GM18507 (cell line): ENCODE data around the gene CHRNA1.

ENCODE experiments used
- DNase-seq: peaks from one replicate; pipeline ENCODE4 v3.0.0; 2011; ENCODE audit warnings: low read depth; ENCODE audit not compliant: insufficient read length; ENCODE audit errors: extremely low spot score
- FAIRE-seq: peaks from 2 replicates; lab custom pipeline; 2011; peaks lifted over from hg19 to GRCh38; lab: Jason Lieb, UNC

The CHRNA1 gene

GRCh38 chr2:174765576-174765975 is 1.3 kb upstream of the CHRNA1 start:
- FAIRE-seq: no peak
- DNase-seq: no peak

GRCh38 chr2:174763780-174764179 is 492 bp downstream of the CHRNA1 start:
- no peak for FAIRE-seq
- no peak for DNase-seq

- FAIRE-seq: no peak
- DNase-seq: no peak
Observed at GRCh38 chr2:174762464-174762863, 1.8 kb downstream of the CHRNA1 start.

GRCh38 chr2:174761837-174762236 is 2.4 kb downstream of the CHRNA1 start:
- FAIRE-seq (no peak), DNase-seq (no peak)

GRCh38 chr2:174760845-174761473 is 3.3 kb downstream of the CHRNA1 start:
- FAIRE-seq (no peak), DNase-seq (no peak)

- DNase-seq (no peak), FAIRE-seq (no peak)
Observed at GRCh38 chr2:174759381-174760065, 4.7 kb downstream of the CHRNA1 start.

GRCh38 chr2:174756743-174757142 is 7.5 kb downstream of the CHRNA1 start:
- FAIRE-seq (no peak), DNase-seq (no peak)

GRCh38 chr2:174753038-174753633 is 11.1 kb downstream of the CHRNA1 start:
- peak; percentile 58 for FAIRE-seq

GRCh38 chr2:174752403-174753037 is 11.8 kb downstream of the CHRNA1 start:
- DNase-seq (no peak), FAIRE-seq (peak; percentile 86)

More at GRCh38 chr2:174753038-174753633, 11.1 kb downstream of the CHRNA1 start:
- DNase-seq: no peak

- peak; percentile 87 for FAIRE-seq
- no peak for DNase-seq
Observed at GRCh38 chr2:174750923-174751441, 13.3 kb downstream of the CHRNA1 start.

GRCh38 chr2:174749793-174750192 is 14.5 kb downstream of the CHRNA1 start:
- DNase-seq (no peak), FAIRE-seq (no peak)

- peak; percentile 80 for FAIRE-seq
- DNase-seq: no peak
Observed at GRCh38 chr2:174748948-174749347, 15.3 kb downstream of the CHRNA1 start.

- FAIRE-seq (no peak), DNase-seq (no peak)
Observed at GRCh38 chr2:174745142-174745541, 19.1 kb downstream of the CHRNA1 start.

- DNase-seq: no peak
- no peak for FAIRE-seq
Observed at GRCh38 chr2:174744111-174744510, 20.2 kb downstream of the CHRNA1 start.

- no peak for DNase-seq
- no peak for FAIRE-seq
Observed at GRCh38 chr2:174740721-174741120, 23.6 kb downstream of the CHRNA1 start.

- DNase-seq (no peak), FAIRE-seq (no peak)
Observed at GRCh38 chr2:174738841-174739240, 25.4 kb downstream of the CHRNA1 start.

GRCh38 chr2:174731546-174731945 is 32.7 kb downstream of the CHRNA1 start:
- DNase-seq (no peak), FAIRE-seq (no peak)

GRCh38 chr2:174730698-174731018 is 33.6 kb downstream of the CHRNA1 start:
- no peak for DNase-seq
- no peak for FAIRE-seq

- FAIRE-seq (no peak), DNase-seq (no peak)
Observed at GRCh38 chr2:174729797-174730697, 34.2 kb downstream of the CHRNA1 start.
